Parathyroid adenoma (tissue), 2 donors: ENCODE measurements around the gene AXIN2.

Experiments
- H2AFZ ChIP-seq: fragments of 300-600 bp; sonication (generic); one replicate; pipeline ENCODE4 v1.7.0; 2017; ENCODE audit warnings: antibody characterized with exemption, mild to moderate bottlenecking
- H3K27ac ChIP-seq: fragments of 300-600 bp; sonication (generic); one replicate; pipeline ENCODE4 v1.7.0; 2017
- H3K27me3 ChIP-seq: fragments of 300-600 bp; sonication (generic); one replicate; pipeline ENCODE4 v1.7.0; 2017; ENCODE audit warnings: low read length; ENCODE audit not compliant: control insufficient read depth, insufficient read depth
- H3K36me3 ChIP-seq: fragments of 300-600 bp; sonication (generic); one replicate; pipeline ENCODE4 v1.7.0; 2017; ENCODE audit warnings: low read length; ENCODE audit not compliant: control insufficient read depth, insufficient read depth
- H3K4me1 ChIP-seq: fragments of 300-600 bp; sonication (generic); one replicate; pipeline ENCODE4 v1.7.0; 2017; ENCODE audit warnings: control low read depth
- H3K4me2 ChIP-seq: fragments of 300-600 bp; sonication (generic); one replicate; pipeline ENCODE4 v1.7.0; 2017; ENCODE audit warnings: low read length
- H3K4me3 ChIP-seq: fragments of 300-600 bp; sonication (generic); one replicate; pipeline ENCODE4 v1.7.0; 2017; ENCODE audit warnings: low read depth, low read length
- H3K79me2 ChIP-seq: fragments of 300-600 bp; sonication (generic); one replicate; pipeline ENCODE4 v1.7.0; 2017; ENCODE audit warnings: control low read depth
- H3K9ac ChIP-seq: fragments of 300-600 bp; sonication (generic); one replicate; pipeline ENCODE4 v1.7.0; 2017; ENCODE audit warnings: mild to moderate bottlenecking
- H3K9me3 ChIP-seq: fragments of 300-600 bp; sonication (generic); one replicate; pipeline ENCODE4 v1.7.0; 2017; ENCODE audit warnings: low read length; ENCODE audit not compliant: control insufficient read depth
- TF ChIP-seq, protein P1 (sequence below): fragments of 300-600 bp; sonication (generic); IDR thresholded peaks from one replicate; pipeline ENCODE4 v1.7.0; 2017; ENCODE audit warnings: antibody characterized with exemption, mild to moderate bottlenecking
- donor health status: primary hyperparathyroidism.

AXIN2 gene

DNA sequence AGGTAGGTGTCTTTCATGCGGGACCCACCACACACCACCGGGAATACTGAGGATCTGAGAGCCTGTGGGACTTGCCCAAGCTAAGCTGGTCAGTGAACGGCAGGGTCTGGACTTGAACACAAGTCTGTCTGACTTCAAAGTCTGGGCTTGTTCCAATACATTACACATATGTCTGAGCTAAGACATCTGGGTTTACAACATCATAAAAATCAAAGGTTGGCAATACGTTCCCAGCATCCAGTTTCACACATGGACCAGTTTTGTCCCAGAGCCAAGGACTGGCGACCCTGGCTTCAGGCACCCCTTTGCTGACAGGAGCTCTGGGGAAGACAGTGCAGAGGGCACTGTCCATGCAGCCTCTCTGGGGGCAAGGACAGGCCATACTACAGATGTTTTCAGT, 27.9 kb upstream of the AXIN2 start:
- no peaks in the 10 kb centered on the region for H3K9me3 ChIP-seq
- peaks cover 6% of the 10 kb centered on the region for H3K4me1 ChIP-seq
- TF ChIP-seq, protein P1, sequence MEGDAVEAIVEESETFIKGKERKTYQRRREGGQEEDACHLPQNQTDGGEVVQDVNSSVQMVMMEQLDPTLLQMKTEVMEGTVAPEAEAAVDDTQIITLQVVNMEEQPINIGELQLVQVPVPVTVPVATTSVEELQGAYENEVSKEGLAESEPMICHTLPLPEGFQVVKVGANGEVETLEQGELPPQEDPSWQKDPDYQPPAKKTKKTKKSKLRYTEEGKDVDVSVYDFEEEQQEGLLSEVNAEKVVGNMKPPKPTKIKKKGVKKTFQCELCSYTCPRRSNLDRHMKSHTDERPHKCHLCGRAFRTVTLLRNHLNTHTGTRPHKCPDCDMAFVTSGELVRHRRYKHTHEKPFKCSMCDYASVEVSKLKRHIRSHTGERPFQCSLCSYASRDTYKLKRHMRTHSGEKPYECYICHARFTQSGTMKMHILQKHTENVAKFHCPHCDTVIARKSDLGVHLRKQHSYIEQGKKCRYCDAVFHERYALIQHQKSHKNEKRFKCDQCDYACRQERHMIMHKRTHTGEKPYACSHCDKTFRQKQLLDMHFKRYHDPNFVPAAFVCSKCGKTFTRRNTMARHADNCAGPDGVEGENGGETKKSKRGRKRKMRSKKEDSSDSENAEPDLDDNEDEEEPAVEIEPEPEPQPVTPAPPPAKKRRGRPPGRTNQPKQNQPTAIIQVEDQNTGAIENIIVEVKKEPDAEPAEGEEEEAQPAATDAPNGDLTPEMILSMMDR, result no peak
- H3K9ac ChIP-seq, result no peak overlapping the region
- H3K4me2 ChIP-seq, result no peak overlapping the region
- H3K27me3 ChIP-seq, result no peaks in the 10 kb centered on the region
- no peak overlapping the region for H3K27ac ChIP-seq
- H3K36me3 ChIP-seq, result no peaks in the 10 kb centered on the region
- no peak overlapping the region for H2AFZ ChIP-seq
- H3K4me3 ChIP-seq, result no peak overlapping the region
- H3K79me2 ChIP-seq, result no peaks in the 10 kb centered on the region

DNA sequence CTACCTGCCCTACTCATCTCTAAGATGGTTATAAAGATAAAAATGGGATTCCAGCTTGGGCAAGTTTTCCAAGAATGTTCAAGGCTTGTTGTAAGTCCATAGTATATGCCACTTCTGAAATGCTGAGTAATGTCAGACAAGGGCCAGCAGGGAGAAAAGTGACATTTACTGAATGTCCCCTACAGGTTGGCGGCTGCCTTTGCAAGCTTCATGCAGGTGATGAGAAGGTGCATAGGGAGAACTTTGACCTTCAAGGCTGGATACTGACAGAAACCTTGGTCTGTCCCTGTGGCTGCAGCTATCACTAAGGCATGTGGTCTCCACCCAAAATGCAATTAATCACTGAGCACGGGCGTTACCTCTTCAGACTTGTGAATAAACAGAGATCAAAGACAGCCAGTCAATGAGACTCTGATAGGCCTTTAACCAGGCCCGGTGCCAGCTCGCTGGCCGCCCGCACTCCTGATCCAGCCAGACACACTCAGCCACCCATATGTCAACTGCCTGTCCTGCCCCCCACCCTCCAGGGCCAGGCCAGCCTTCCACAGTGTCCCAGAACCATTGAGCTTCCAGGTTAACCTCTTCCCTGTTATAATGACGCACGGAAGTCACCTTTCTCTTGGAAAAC, 26.8 kb upstream of the AXIN2 start:
- Histone ChIP-seq H3K27ac (no peak overlapping the region), H3K4me2 (no peak overlapping the region), H3K9me3 (no peaks in the 10 kb centered on the region), H3K9ac (no peak overlapping the region), H3K79me2 (no peaks in the 10 kb centered on the region), H2AFZ (no peak overlapping the region), H3K4me1 (peaks cover 6% of the 10 kb centered on the region), H3K36me3 (no peaks in the 10 kb centered on the region), H3K27me3 (no peaks in the 10 kb centered on the region), H3K4me3 (no peak overlapping the region)
- TF ChIP-seq, protein P1, result no peak

DNA sequence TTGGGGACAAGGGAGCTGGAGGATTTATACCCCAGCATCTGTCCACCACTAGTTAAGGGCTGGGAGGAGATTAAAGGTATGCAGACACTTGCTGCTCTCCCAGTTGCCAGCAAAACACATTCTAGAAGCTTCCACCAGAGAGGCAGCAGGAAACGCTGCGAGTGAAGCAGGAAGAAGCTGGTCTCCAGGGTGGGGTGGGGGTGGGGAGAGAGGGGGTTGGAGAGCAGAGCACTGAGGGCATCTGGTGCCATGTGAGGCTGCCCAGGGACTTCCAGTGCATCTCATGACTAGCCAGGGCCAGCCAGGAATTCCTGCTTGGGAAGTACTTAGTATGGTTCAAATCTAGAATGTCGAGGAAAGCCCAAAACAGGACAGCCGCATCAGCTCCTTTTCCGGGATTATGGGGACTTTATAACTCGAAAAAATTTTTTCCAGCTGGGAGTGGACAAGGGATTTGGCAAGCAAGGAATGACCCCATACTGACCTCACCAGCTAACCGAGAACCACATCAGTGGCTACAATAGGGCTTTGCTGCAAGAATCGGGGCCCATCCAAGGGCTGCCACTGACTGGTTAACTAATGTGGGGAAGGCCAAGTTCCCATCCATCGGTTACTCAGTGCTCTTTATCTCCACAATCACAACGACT, 26.2 kb upstream of the AXIN2 start:
- Histone ChIP-seq H3K4me2 (no peak overlapping the region), H3K27ac (no peak overlapping the region), H3K79me2 (no peaks in the 10 kb centered on the region), H3K9ac (no peak overlapping the region), H3K27me3 (no peaks in the 10 kb centered on the region), H3K4me1 (peaks cover 6% of the 10 kb centered on the region), H3K36me3 (no peaks in the 10 kb centered on the region), H2AFZ (no peak overlapping the region), H3K4me3 (no peak overlapping the region), H3K9me3 (no peaks in the 10 kb centered on the region)
- TF ChIP-seq, protein P1, result no peak

DNA sequence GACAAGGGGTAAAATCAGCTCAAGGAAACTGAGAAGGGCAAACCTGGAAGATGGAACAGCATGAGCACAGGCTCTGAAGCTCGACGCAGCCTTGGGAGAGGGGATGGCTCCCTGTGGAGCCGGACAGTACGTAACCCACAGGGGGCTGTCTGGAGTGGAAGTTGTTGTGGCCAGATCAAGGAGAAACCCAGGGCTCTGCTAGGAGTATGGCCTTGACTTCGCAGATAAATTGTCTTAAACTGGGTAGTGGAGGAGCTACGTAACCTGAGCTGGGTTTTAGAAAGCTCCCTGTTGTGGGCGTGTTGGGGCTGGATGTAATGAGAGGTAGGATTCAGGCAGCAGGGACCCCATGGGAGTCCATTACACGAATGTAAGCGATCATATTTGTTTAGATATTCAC, 25.5 kb upstream of the AXIN2 start:
- Histone ChIP-seq H3K79me2 (no peaks in the 10 kb centered on the region), H3K4me1 (peaks cover 6% of the 10 kb centered on the region), H3K4me3 (no peak overlapping the region), H3K27ac (no peak overlapping the region), H2AFZ (no peak overlapping the region), H3K9me3 (no peaks in the 10 kb centered on the region), H3K4me2 (no peak overlapping the region), H3K36me3 (no peaks in the 10 kb centered on the region), H3K27me3 (no peaks in the 10 kb centered on the region), H3K9ac (no peak overlapping the region)
- TF ChIP-seq, protein P1, result no peak
